Kidney (tissue), 14 donors: ENCODE data around the gene NFIA. TPM values are rescaled to one million over a fixed set of nuclear protein-coding genes. Genes with fewer than 3 reads are reported as not detected.

Source experiments
- DNase-seq, 5 donors: peaks; one replicate each; pipeline ENCODE4 v3.0.0-alpha.2; 2013 to 2020
- FAIRE-seq: peaks from 2 replicates; lab custom pipeline; 2012; peaks lifted over from hg19 to GRCh38; lab: Jason Lieb, UNC
- H3K27ac ChIP-seq, 2 donors: one replicate each; pipeline ENCODE4 v1.7.0; 2013; ENCODE audit warnings: low read depth in 2 of 2, low read length in 2 of 2, inconsistent platforms in 1 of 2
- H3K27me3 ChIP-seq: one replicate; pipeline ENCODE4 v1.7.1; 2013; ENCODE audit warnings: low read length, inconsistent platforms; ENCODE audit not compliant: control insufficient read depth, insufficient read depth
- H3K36me3 ChIP-seq, 3 donors: one replicate each; pipeline versions ENCODE4 v1.7.0 to v1.7.1; 2013; ENCODE audit warnings: low read length in 3 of 3, control low read depth in 1 of 3, inconsistent platforms in 1 of 3; ENCODE audit not compliant: insufficient read depth in 3 of 3, control insufficient read depth in 2 of 3
- H3K4me1 ChIP-seq, 3 donors: one replicate each; pipeline versions ENCODE4 v1.7.0 to v1.7.1; 2013; ENCODE audit warnings: low read length in 3 of 3, inconsistent platforms in 1 of 3, low read depth in 1 of 3; ENCODE audit not compliant: control insufficient read depth in 2 of 3, insufficient read depth in 2 of 3
- H3K4me3 ChIP-seq, 3 donors: one replicate each; pipeline versions ENCODE4 v1.7.0 to v1.8.1; 2013; ENCODE audit warnings: low read length in 3 of 3, control low read depth in 1 of 3, inconsistent platforms in 1 of 3
- H3K9ac ChIP-seq, 3 donors: one replicate each; pipeline versions ENCODE4 v1.7.0 to v1.7.1; 2013; ENCODE audit warnings: low read length in 3 of 3, control low read depth in 1 of 3, inconsistent platforms in 1 of 3
- H3K9me3 ChIP-seq, 3 donors: one replicate each; pipeline versions ENCODE4 v1.7.0 to v1.7.1; 2013; ENCODE audit warnings: low read length in 3 of 3, control low read depth in 1 of 3, inconsistent platforms in 1 of 3; ENCODE audit not compliant: control insufficient read depth in 2 of 3, insufficient read depth in 1 of 3
- CTCF ChIP-seq: IDR thresholded peaks from 3 replicates; pipeline ENCODE4 v1.5.1; 2012; ENCODE audit warnings: mild to moderate bottlenecking, moderate library complexity, borderline replicate concordance; ENCODE audit not compliant: insufficient read depth; ENCODE audit errors: extremely low read depth
- intact Hi-C: fragments of 100-400 bp; cut with DNase I; formaldehyde crosslinking; loops from one replicate; pipeline ENCODE4 v1.11.1; 2022
- polyA plus RNA-seq: library from polyadenylated mRNA; stranded (reverse); fragments of 350-450 nt; fragmentation: Illumina TruSeq; extraction: RNeasy Lipid Tissue Mini Kit (QIAGEN cat#74804); gene quantifications from one replicate; pipeline ENCODE4 v1.2.3, GENCODE V29; 2014; ENCODE audit warnings: low read depth, low replicate concordance; ENCODE audit not compliant: insufficient read depth
- total RNA-seq: library from RNA; stranded (reverse); fragmentation: NEBNext Ultra II Directional; extraction: Animal tissue kit (Norgen Biotek cat#: 25700); gene quantifications from one replicate; pipeline ENCODE4 v1.2.1, GENCODE V29; 2021
- donor health status: control.
- donor health status: control.
- donor health status: control.
- donor health status: control.
- donor health status: control.
- donor health status: DM: yes; HTN: yes; CAD: no.
- donor health status: Normal renal cell carcinoma (clear cell type).

Gene NFIA
- total and polyA plus RNA-seq, 2 donors from 2014 or later: 4.8 to 87.5 TPM

GRCh38 chr1:61094677-61095469 lies 12.5 kb downstream of the NFIA start:
- Histone ChIP-seq H3K9ac (no peak overlapping the region), H3K4me3 (no peak overlapping the region), H3K9me3 (no peaks in the 10 kb centered on the region), H3K36me3 (no peaks in the 10 kb centered on the region), H3K4me1 (peaks cover 0 to 6% (median 5%) of the 10 kb centered on the region in 3 donors), H3K27me3 (no peaks in the 10 kb centered on the region), H3K27ac (no peak overlapping the region)
- intact Hi-C loops: no loop called here
- no peak for TF ChIP-seq CTCF
- no peak for DNase-seq
- FAIRE-seq: no peak

- intact Hi-C loops: no loop called here
- H3K9ac ChIP-seq: no peak overlapping the region
- DNase-seq: no peak
- H3K4me1 ChIP-seq: peaks cover 0 to 6% (median 5%) of the 10 kb centered on the region in 3 donors
- H3K9me3 ChIP-seq: no peaks in the 10 kb centered on the region
- FAIRE-seq: no peak
- TF ChIP-seq CTCF: no peak
- H3K36me3 ChIP-seq: no peaks in the 10 kb centered on the region
- no peak overlapping the region for H3K27ac ChIP-seq
- H3K4me3 ChIP-seq: no peak overlapping the region
- H3K27me3 ChIP-seq: no peaks in the 10 kb centered on the region
These were observed 13.1 kb downstream of the NFIA start for GRCh38 chr1:61095470-61095812.

- Histone ChIP-seq H3K9me3 (no peaks in the 10 kb centered on the region), H3K27ac (no peak overlapping the region), H3K36me3 (no peaks in the 10 kb centered on the region), H3K4me3 (no peak overlapping the region), H3K4me1 (peaks cover 0 to 4% (median 0%) of the 10 kb centered on the region in 3 donors), H3K9ac (no peak overlapping the region), H3K27me3 (no peaks in the 10 kb centered on the region)
- intact Hi-C loops: no loop called here
- DNase-seq (no peak), FAIRE-seq (no peak)
- no peak for TF ChIP-seq CTCF
These were observed 15.0 kb downstream of the NFIA start for GRCh38 chr1:61097317-61097716.
